HUDEP-2 (cell line): ENCODE results near the gene SPINT4.
"Not testable (repeated sequence)": the region's sequence is repeated elsewhere in the genome, so short reads cannot be mapped to it uniquely, and the experiment has no call there.

ENCODE experiments used
- DNase-seq, 76 experiments: peaks; one replicate each; lab custom pipeline; 2025; ENCODE audit not compliant: unreplicated experiment in 76 of 76; lab: John Stamatoyannopoulos, UW

Gene SPINT4

GRCh38 chr20:45722047-45722446, at the start of gene SPINT4:
Gene SPINT4, plus strand, starts transcription at chr20:45722347. Its CDS starts 21 bp downstream, at chr20:45722368.
- no peak for DNase-seq

GRCh38 chr20:45672765-45673164, 49.4 kb upstream of the SPINT4 start:
- no peak for DNase-seq

- no peak for DNase-seq
Measured at GRCh38 chr20:45679650-45680049, 42.5 kb upstream of the SPINT4 start.

DNA sequence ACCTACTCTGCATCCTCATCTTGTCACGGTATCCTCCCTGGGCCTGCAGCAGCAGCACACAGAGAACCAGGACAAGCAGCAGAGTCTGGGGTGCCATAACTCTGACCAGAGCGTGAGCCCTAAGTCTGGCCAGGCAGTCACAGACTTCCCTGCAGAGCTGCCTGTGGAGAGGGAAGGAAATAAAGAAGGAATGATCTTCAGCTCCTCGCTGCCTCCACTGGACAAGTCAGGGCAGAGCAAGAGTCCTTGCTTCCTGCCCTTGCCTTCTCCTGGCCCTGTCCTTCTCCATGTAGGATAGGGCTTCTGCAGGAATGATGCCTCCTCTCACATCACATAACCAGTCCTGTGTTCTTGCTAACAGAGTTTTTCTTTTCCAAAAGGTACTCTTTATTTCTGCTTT, 36.3 kb upstream of the SPINT4 start:
- DNase-seq: no peak

DNA sequence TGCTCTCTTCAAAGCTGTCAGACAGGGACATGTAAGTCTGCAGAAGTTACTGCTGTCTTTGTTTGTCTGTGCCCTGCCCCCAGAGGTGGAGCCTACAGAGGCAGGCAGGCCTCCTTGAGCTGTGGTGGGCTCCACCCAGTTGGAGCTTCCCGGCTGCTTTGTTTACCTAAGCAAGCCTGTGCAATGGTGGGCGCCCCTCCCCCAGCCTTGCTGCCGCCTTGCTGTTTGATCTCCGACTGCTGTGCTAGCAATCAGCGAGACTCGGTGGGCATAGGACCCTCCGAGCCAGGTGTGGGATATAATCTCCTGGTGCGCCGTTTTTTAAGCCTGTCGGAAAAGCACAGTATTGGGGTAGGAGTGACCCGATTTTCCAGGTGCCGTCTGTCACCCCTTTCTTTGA, 28.8 kb upstream of the SPINT4 start:
- DNase-seq: not testable (repeated sequence)

DNA sequence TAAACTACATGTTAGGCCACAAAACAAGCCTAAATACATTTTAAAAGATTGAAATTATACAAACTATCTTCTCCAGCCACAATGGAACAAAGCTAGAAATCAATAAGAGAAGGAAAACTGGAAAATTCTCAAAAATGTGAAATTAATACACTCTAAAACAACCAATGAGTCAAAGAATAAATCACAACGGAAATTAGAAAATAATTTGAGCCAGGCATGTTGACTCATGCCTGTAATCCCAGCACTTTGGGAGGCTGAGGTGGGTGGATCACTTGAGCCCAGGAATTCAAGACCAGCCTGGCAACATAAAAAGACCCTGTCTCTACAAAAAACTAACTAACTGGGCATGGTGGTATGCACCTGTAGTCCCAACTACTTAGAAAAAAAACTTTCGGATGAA, 26.7 kb upstream of the SPINT4 start:
- DNase-seq: no peak

DNA sequence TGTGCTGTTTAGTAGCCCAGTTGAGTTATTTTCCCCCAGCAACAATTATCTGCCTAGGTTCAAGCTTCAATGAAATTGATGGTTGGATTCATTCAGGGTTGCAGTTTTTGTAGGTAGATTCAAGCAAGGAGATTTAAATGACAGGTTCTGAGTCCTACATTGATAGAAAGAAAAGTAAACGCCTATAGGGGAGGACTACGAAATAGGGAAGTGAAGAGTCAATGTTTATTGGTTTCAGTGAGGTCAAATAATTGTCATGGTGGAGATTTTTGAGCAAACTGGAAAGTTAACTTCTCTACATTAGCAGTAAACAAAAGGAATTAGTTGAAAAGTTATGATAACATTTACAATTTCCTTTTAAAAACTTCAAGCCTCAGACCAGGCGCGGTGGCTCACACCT, 21.0 kb upstream of the SPINT4 start:
- DNase-seq: no peak

DNA sequence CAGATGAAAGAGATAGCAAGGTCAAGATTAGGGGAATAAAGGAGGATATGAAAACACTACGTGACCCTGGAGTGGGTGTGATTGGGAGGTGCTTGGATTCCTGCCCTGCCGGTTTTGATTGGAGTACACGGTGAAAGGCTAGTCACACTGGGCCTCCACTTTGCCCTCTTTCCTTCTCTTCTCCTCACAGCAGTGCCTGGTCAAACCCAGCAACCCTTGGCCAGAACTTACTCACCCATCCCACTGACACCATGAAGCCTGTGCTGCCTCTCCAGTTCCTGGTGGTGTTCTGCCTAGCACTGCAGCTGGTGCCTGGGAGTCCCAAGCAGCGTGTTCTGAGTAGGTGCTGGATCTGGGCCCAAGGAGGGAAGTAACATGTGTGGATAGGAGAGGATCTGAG, 20.3 kb upstream of the SPINT4 start, which contains the start of gene WFDC13:
Gene WFDC13, plus strand, starts transcription at position 166 of the 400 bp plus-strand sequence. Its CDS starts 86 bp downstream, at position 252.
- no peak for DNase-seq

- no peak for DNase-seq
Measured at GRCh38 chr20:45704969-45705637, 17.0 kb upstream of the SPINT4 start, which contains the start of gene WFDC10B. Gene WFDC10B, minus strand, starts transcription at chr20:45705019. Its CDS starts 19,027 bp downstream, at chr20:45685992.

- DNase-seq: not testable (repeated sequence)
Measured at GRCh38 chr20:45716141-45716688, 5.9 kb upstream of the SPINT4 start.

DNA sequence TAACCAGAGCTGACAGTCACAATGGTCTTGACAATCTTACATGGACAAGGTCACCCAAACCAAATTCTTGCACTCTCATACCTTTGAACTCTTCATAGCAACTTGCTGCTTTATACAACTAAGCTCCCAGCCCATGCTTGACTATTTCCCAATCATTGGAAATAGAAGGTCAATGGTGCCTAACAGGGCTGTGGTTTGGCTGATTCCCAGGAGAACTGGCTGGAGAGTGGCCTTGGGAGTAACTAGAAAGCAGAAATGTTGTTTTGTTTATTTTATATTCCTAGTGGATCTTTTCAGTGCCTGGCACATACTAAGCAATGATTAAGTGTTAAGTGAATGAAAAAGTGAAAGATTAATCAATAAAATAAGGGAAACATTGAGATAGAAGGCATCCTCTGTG, 3.0 kb downstream of the SPINT4 start:
- no peak for DNase-seq

DNA sequence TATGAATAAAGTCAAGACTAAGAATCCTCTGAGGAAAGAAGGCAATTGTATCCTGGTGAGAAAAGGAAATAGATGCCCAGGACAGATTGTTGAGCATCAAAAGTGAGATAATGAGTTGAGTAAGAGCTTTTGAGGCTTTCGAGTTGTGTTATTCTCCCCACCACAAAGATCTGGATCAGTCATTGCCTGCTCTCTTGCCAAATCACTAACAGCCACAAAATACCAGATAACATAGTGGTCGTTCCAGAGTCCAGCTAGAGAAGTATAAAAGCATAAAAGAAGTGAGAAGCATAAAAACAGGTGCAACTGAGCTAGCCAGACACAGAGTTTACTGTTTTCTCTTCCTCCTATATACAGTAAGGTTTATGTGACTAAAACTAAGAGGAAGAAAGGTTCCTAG, 4.9 kb downstream of the SPINT4 start:
- DNase-seq: no peak

GRCh38 chr20:45732199-45732598, 10.1 kb downstream of the SPINT4 start:
- no peak for DNase-seq

DNA sequence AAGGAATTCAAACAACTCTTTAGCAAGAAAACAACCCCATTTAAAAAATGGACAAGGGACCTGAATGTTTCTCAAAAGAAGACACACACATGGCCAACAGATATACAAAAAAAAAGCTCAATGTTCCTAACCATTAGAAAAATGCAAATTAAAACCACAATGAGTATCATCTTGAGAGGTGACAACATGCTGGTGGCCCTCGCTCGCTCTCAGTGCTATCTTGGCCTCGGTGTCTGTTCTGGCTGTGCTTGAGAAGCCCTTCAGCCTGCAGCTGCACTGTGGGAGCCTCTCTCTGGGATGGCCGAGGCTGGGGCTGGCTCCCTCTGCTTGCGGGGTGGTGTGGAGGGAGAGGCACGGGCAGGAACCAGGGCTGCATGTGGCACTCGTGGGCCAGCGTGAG, 13.4 kb downstream of the SPINT4 start:
- no peak for DNase-seq

DNA sequence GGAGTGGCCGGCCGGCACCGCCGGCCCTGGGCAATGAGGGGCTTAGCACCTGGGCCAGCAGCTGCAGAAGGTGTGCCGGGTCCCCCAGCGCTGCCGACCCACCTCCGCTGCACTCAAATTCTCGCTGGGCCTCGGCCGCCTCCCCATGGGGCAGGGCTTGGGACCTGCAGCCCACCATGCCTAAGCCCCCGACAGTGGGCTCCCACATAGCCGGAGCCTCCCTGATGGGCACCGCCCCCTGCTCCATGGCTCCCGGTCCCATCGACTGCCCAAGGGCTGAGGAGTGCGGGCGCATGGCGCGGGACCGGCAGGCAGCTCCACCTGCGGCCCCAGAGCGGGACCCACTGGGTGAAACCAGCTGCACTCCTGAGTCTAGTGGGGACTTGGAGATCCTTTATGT, 13.8 kb downstream of the SPINT4 start:
- DNase-seq: no peak

DNA sequence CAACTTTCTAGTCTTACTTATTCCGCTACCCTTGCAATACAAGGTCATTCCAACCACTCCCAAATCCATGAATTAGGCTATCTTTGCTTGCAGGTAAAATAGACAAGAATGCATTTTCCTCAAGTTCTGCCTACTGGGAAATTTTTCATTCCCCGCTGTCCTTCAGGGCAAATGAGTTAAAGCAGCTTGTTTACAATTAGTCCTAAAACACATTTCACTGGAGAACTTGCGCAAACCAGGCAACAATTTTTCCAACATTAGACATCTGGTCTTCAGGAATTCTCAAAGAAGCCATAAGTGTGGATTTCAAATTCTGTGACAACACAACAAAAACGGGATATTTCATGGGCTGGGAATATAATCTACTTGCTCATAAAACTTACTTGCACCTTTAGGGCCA, 20.4 kb downstream of the SPINT4 start:
- no peak for DNase-seq

GRCh38 chr20:45745015-45745414, 22.9 kb downstream of the SPINT4 start:
- DNase-seq: no peak

GRCh38 chr20:45751721-45752120, 29.6 kb downstream of the SPINT4 start:
- no peak for DNase-seq

- no peak for DNase-seq
Measured at GRCh38 chr20:45752746-45753145, 30.6 kb downstream of the SPINT4 start.

GRCh38 chr20:45758096-45758495, 35.9 kb downstream of the SPINT4 start:
- DNase-seq: no peak

GRCh38 chr20:45759921-45760320, 37.8 kb downstream of the SPINT4 start:
- not testable (repeated sequence) for DNase-seq

GRCh38 chr20:45761966-45762365, 39.8 kb downstream of the SPINT4 start:
- not testable (repeated sequence) for DNase-seq
